ENCODE measurements around the gene KAZN.

The KAZN gene

DNA sequence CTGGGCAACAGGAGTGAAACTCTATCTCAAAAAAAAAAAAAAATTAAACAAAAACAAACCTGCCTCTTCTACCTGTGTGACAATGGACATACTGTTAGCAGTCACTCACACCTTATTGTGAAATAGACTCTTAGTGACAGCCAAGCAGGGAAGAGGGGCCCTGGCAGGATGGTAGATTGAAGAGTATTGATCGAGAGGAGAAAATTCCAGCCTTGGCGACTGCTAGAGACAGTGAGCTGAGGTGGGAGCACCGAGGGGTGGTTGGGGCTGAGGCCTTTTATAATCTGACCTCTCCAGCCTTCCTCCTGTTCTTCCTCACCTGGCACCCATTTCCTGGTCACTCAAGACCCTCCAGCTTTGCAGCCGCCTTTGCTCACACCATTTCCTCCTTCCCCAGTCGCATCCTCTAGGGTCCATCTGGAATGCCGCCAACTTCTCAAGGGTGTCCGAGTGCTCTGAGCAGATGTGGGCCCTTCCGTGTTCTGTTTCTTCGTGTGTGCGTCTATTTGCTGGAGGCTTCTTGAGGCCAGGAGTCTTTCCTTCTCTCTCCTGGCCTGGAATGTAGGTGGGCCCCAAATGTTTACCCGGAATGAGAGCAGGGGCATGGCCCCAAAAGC, 358.2 kb downstream of the KAZN start:
- H3K27ac ChIP-seq (ENCODE audit: low read length), result no peak overlapping the region
- no peaks in the 10 kb centered on the region for H3K9me2 ChIP-seq (replicated peaks; ENCODE audit: insufficient read depth, low read length)
- H3K9ac ChIP-seq (ENCODE audit: low read length), result no peak overlapping the region
- DNase-seq, result no peak
- H3K4me3 ChIP-seq (ENCODE audit: low read length), result no peak overlapping the region
- no peaks in the 10 kb centered on the region for H3K36me3 ChIP-seq (replicated peaks; ENCODE audit: insufficient read depth, low read length)
- H3K27me3 ChIP-seq (replicated peaks; ENCODE audit: insufficient read depth, low read length), result no peaks in the 10 kb centered on the region
- no peak overlapping the region for H2AFZ ChIP-seq (ENCODE audit: low read length)
- TF ChIP-seq, protein P1, sequence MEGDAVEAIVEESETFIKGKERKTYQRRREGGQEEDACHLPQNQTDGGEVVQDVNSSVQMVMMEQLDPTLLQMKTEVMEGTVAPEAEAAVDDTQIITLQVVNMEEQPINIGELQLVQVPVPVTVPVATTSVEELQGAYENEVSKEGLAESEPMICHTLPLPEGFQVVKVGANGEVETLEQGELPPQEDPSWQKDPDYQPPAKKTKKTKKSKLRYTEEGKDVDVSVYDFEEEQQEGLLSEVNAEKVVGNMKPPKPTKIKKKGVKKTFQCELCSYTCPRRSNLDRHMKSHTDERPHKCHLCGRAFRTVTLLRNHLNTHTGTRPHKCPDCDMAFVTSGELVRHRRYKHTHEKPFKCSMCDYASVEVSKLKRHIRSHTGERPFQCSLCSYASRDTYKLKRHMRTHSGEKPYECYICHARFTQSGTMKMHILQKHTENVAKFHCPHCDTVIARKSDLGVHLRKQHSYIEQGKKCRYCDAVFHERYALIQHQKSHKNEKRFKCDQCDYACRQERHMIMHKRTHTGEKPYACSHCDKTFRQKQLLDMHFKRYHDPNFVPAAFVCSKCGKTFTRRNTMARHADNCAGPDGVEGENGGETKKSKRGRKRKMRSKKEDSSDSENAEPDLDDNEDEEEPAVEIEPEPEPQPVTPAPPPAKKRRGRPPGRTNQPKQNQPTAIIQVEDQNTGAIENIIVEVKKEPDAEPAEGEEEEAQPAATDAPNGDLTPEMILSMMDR (IDR thresholded peaks at IDR 0.05; ENCODE audit: low read length), result no peak
- TF ChIP-seq EZH2phosphoT487 (IDR thresholded peaks at IDR 0.05; ENCODE audit: low read length) (no peak), EZH2 (optimal IDR thresholded peaks at IDR 0.05; ENCODE audit: low read depth, low read length) (no peak)
- H3K4me2 ChIP-seq (ENCODE audit: low read depth, low read length), result no peak overlapping the region
- no peaks in the 10 kb centered on the region for H3K79me2 ChIP-seq (ENCODE audit: low read length)
- no peaks in the 10 kb centered on the region for H3F3A ChIP-seq (ENCODE audit: insufficient read depth, low read length)
- no peaks in the 10 kb centered on the region for H4K20me1 ChIP-seq (ENCODE audit: insufficient read depth, low read length)
- H3K9me3 ChIP-seq (replicated peaks; ENCODE audit: insufficient read depth, low read length), result no peaks in the 10 kb centered on the region
- H3K4me1 ChIP-seq (ENCODE audit: low read length), result no peaks in the 10 kb centered on the region

DNA sequence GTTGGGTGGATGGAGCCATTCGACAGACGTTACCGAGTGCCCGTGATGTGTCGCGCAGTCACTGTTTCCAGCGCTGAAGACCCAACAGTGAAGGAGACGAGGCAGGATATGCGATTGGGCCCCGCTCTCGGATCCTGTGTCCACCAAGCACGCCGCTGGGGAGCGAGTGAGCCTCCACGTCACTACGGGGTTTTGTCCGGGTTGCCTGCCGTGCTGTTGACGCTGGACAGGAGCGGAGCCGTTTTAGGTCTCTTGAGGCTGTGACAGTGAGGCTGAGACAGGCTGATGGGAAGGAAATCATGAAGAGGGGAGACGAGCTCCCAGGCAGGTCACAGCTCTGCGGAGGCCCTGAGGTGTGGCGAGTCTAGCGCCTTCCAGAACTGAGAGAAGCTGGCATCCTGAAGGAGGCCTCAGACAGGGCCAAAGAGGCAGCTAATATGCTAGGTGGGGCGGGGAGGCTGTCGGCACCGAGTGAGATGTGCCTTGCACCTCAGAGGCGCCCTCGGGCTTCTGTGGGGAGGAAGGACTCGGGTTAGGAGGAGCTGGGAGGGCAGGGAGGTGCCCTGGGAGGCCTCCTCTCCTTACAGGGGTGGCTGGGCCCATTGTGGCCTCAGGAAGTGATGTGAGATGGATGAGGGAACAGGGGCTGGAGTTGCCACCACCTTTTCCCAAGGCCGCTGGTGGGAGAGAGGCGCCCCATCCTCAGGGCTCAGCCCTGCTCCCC, 359.1 kb downstream of the KAZN start:
- Histone ChIP-seq H3K4me3 (ENCODE audit: low read length) (no peak overlapping the region), H3K9me2 (replicated peaks; ENCODE audit: insufficient read depth, low read length) (no peaks in the 10 kb centered on the region), H3K4me2 (ENCODE audit: low read depth, low read length) (no peak overlapping the region), H3K36me3 (replicated peaks; ENCODE audit: insufficient read depth, low read length) (no peaks in the 10 kb centered on the region), H3K27me3 (replicated peaks; ENCODE audit: insufficient read depth, low read length) (no peaks in the 10 kb centered on the region), H3F3A (ENCODE audit: insufficient read depth, low read length) (no peaks in the 10 kb centered on the region), H4K20me1 (ENCODE audit: insufficient read depth, low read length) (no peaks in the 10 kb centered on the region), H3K79me2 (ENCODE audit: low read length) (no peaks in the 10 kb centered on the region), H3K9me3 (replicated peaks; ENCODE audit: insufficient read depth, low read length) (no peaks in the 10 kb centered on the region), H2AFZ (ENCODE audit: low read length) (no peak overlapping the region), H3K9ac (ENCODE audit: low read length) (no peak overlapping the region), H3K4me1 (ENCODE audit: low read length) (no peaks in the 10 kb centered on the region), H3K27ac (ENCODE audit: low read length) (no peak overlapping the region)
- no peak for DNase-seq
- TF ChIP-seq EZH2phosphoT487 (IDR thresholded peaks at IDR 0.05; ENCODE audit: low read length) (no peak), EZH2 (optimal IDR thresholded peaks at IDR 0.05; ENCODE audit: low read depth, low read length) (no peak)
- TF ChIP-seq, protein P1 (IDR thresholded peaks at IDR 0.05; ENCODE audit: low read length), result no peak

DNA sequence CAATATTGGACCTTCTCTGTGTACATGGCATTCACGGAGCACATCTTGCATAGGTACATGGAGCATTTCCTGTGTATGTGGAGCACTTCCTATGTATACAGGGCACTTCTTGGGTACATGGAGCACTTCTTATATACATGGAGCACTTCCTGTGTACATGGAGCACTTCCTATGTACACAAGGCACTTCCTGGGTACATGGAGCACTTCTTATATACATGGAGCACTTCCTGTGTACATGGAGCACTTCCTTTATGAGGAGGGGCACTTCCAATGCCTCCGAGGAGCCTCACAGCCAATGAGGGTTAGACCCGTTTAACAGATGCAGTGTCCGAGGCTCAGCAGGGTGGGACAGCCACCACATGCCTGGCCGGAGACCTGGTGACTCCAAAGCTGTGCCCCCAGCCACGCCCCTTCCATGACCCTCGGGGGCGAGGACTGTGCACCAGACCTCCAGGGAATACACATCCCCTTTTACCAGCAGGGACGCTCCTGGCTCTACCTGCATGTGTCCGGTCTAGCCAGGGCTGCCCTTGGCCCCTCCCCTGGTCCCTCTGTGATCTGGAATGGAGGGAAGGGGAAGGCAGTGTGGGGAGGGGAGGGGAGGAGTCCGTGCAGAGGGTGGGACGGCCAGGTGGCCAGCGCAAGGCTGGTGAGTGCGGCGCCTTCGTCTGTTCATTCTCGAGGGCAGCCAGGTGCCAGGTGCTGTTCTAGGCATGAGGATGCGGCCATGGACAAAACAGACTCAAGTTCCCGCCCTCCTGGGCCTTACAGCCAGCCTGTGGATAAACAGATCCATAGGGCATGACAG, 360.0 kb downstream of the KAZN start:
- Histone ChIP-seq H3K4me1 (ENCODE audit: low read length) (no peaks in the 10 kb centered on the region), H3K4me3 (ENCODE audit: low read length) (no peak overlapping the region), H3K9me2 (replicated peaks; ENCODE audit: insufficient read depth, low read length) (no peaks in the 10 kb centered on the region), H3K79me2 (ENCODE audit: low read length) (no peaks in the 10 kb centered on the region), H4K20me1 (ENCODE audit: insufficient read depth, low read length) (no peaks in the 10 kb centered on the region), H3K4me2 (ENCODE audit: low read depth, low read length) (no peak overlapping the region), H3K27ac (ENCODE audit: low read length) (no peak overlapping the region), H3F3A (ENCODE audit: insufficient read depth, low read length) (no peaks in the 10 kb centered on the region), H3K9me3 (replicated peaks; ENCODE audit: insufficient read depth, low read length) (no peaks in the 10 kb centered on the region), H3K27me3 (replicated peaks; ENCODE audit: insufficient read depth, low read length) (no peaks in the 10 kb centered on the region), H3K9ac (ENCODE audit: low read length) (no peak overlapping the region), H2AFZ (ENCODE audit: low read length) (no peak overlapping the region), H3K36me3 (replicated peaks; ENCODE audit: insufficient read depth, low read length) (no peaks in the 10 kb centered on the region)
- TF ChIP-seq EZH2 (optimal IDR thresholded peaks at IDR 0.05; ENCODE audit: low read depth, low read length) (no peak), EZH2phosphoT487 (IDR thresholded peaks at IDR 0.05; ENCODE audit: low read length) (no peak)
- no peak for DNase-seq

All from MM.1S (cell line).